Mesothelial cell of epicardium (in vitro differentiated cells): ENCODE results near the gene NLRP14. TPM values are rescaled to one million over a fixed set of nuclear protein-coding genes. Genes with fewer than 3 reads are reported as not detected.

Experiments
- DNase-seq, 2 experiments: peaks; one replicate each; pipeline ENCODE4 v3.0.0; 2021; ENCODE audit warnings: low spot score in 2 of 2; ENCODE audit not compliant: unreplicated experiment in 2 of 2
- H3K27ac Mint-ChIP-seq: 2 replicates; pipeline ENCODE4 v1.8.0; 2021; ENCODE audit warnings: mixed read lengths
- H3K27me3 Mint-ChIP-seq: 2 replicates; pipeline ENCODE4 v1.8.0; 2021; ENCODE audit warnings: low read depth, mixed read lengths
- H3K36me3 Mint-ChIP-seq: 2 replicates; pipeline ENCODE4 v1.8.0; 2021; ENCODE audit warnings: mixed read lengths
- H3K4me1 Mint-ChIP-seq: 2 replicates; pipeline ENCODE4 v1.8.0; 2021; ENCODE audit warnings: mixed read lengths
- H3K4me3 Mint-ChIP-seq: 2 replicates; pipeline ENCODE4 v1.8.0; 2021; ENCODE audit warnings: mild to moderate bottlenecking, moderate library complexity, mixed read lengths
- H3K9me3 Mint-ChIP-seq: 2 replicates; pipeline ENCODE4 v1.8.0; 2021; ENCODE audit warnings: mixed read lengths
- total RNA-seq: library from RNA; stranded (reverse); gene quantifications from 3 replicates; pipeline ENCODE4 v1.2.1, GENCODE V29; 2021
- TF ChIP-seq, protein P1 (sequence below): fragments of 200-600 bp; sonication (generic); IDR thresholded peaks from one replicate; pipeline ENCODE4 v1.5.0; 2021; ENCODE audit warnings: antibody characterized with exemption; ENCODE audit not compliant: unreplicated experiment

NLRP14 gene
- total RNA-seq, 1 donor from 2014 or later = 0.51 TPM

DNA sequence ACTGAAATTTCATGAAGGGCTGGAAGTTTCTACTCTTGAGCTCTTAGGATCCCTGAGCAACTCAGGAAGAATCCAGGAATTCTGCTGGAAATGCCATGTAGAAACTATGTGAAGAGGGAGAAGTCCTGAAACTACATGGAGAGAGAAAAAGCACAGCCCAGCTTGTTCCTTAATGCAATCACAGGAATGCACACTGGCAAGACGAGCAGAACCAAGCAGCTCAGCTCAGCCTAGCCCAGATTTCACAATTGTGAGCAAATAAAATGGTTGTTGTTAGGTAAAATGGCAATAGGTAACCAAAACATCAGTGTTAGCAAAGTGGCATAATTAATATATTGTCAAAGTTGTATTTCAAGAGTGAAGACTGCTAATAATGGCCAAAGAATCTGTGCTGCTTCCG is 28.3 kb upstream of the NLRP14 start:
- no peak overlapping the region for H3K4me3 Mint-ChIP-seq
- no peaks in the 10 kb centered on the region for H3K27me3 Mint-ChIP-seq

DNA sequence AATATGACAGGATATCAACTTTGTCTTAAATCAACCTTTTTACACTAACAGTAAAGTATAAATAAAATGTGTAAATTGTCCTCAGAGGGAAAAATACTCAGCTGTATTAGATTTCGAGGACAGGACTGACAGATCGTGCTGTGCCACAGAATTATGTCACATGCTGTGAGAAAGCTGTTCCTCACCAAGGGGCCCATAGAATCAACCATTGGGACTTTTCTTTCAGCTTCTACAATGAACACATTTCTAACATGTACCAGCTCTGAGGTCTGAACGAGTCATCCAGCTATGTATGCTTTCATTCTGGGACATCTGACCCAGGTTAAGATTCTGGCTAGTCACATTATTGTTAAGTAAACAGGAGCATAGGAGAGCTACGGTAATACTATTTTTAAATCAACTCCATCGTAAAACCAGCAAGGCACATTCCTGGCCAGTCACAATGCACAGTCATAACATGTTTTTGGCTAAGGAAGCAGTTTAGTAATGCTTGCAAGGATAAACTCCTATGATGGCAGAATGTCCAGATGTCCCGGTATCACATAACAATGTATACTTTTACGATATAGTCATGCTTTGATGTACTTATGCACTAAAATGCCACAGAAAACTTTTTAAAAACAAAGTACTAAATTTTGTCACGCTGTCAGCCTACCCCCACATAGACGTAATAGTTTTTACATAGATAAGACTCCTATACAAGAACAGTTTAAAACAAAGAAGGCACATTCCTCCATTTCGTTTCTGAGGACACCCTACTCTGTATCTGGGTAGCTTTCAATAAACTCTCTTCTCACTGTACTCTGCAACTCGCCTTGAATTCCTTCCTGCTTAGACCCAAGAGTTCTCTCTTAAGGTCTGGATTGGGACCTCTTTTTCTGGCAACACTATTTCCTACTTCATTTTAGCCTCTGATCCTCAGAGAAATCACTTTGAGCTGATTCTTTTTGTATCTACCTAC is 27.5 kb upstream of the NLRP14 start:
- H3K4me1 Mint-ChIP-seq = peaks cover 23% of the 10 kb centered on the region
- no peak for DNase-seq
- TF ChIP-seq, protein P1, sequence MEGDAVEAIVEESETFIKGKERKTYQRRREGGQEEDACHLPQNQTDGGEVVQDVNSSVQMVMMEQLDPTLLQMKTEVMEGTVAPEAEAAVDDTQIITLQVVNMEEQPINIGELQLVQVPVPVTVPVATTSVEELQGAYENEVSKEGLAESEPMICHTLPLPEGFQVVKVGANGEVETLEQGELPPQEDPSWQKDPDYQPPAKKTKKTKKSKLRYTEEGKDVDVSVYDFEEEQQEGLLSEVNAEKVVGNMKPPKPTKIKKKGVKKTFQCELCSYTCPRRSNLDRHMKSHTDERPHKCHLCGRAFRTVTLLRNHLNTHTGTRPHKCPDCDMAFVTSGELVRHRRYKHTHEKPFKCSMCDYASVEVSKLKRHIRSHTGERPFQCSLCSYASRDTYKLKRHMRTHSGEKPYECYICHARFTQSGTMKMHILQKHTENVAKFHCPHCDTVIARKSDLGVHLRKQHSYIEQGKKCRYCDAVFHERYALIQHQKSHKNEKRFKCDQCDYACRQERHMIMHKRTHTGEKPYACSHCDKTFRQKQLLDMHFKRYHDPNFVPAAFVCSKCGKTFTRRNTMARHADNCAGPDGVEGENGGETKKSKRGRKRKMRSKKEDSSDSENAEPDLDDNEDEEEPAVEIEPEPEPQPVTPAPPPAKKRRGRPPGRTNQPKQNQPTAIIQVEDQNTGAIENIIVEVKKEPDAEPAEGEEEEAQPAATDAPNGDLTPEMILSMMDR = no peak
- H3K27ac Mint-ChIP-seq = peak overlapping the region; percentile 54
- no peaks in the 10 kb centered on the region for H3K36me3 Mint-ChIP-seq
- no peak overlapping the region for H3K4me3 Mint-ChIP-seq
- no peaks in the 10 kb centered on the region for H3K9me3 Mint-ChIP-seq
- no peaks in the 10 kb centered on the region for H3K27me3 Mint-ChIP-seq

More for the DNA sequence above, 28.3 kb upstream of the NLRP14 start:
- DNase-seq = no peak
- Mint-ChIP-seq H3K9me3 (peaks cover 2% of the 10 kb centered on the region), H3K27ac (peak overlapping the region; percentile 13), H3K36me3 (no peaks in the 10 kb centered on the region), H3K4me1 (peaks cover 23% of the 10 kb centered on the region)
- TF ChIP-seq, protein P1 = no peak

DNA sequence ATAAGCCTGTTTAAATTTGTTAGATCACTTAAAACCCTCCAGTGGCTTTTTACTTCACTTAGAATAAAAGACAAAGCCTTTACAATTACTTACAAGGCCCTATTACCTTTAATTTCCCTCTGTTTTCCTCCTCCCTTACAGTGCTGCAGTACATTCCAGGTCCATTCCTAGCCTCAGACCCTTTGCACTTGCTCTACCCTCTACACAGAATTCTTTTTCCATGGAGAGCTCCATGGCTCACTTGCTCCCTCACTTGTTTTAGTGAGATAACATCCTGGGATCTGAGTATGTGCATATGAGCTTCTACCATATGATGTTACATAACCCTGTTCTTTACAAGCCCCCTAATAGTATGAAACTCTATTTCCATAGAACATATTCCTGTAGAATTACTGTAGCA is 24.6 kb upstream of the NLRP14 start:
- Mint-ChIP-seq H3K4me1 (peaks cover 25% of the 10 kb centered on the region), H3K36me3 (peaks cover 12% of the 10 kb centered on the region), H3K27me3 (no peaks in the 10 kb centered on the region), H3K4me3 (no peak overlapping the region), H3K27ac (no peak overlapping the region), H3K9me3 (no peaks in the 10 kb centered on the region)
- no peak for DNase-seq
- TF ChIP-seq, protein P1 = no peak

DNA sequence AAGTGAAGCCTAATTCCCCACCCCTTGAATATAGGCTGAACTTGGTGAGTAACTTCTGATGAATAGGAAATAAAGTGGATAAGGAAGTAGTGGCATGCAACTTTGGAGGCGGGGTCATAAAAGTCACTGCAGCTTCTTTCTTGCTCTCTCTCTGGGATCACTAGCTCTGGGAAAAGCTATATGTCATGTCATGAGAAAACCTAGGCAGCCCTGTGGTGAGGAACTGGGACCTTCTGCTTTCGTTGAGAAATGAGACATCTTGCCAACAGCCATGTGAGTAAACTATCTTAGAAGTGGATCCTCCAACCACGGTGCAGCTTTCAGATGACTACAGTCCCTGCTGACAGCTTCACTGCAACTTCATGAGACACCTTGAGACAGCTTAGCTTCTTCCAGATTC is 15.8 kb upstream of the NLRP14 start:
- no peak overlapping the region for H3K4me3 Mint-ChIP-seq
- no peaks in the 10 kb centered on the region for H3K9me3 Mint-ChIP-seq
- no peaks in the 10 kb centered on the region for H3K4me1 Mint-ChIP-seq
- H3K36me3 Mint-ChIP-seq = peaks cover 24% of the 10 kb centered on the region
- H3K27me3 Mint-ChIP-seq = no peaks in the 10 kb centered on the region
- no peak overlapping the region for H3K27ac Mint-ChIP-seq
- no peak for DNase-seq
- TF ChIP-seq, protein P1 = no peak

DNA sequence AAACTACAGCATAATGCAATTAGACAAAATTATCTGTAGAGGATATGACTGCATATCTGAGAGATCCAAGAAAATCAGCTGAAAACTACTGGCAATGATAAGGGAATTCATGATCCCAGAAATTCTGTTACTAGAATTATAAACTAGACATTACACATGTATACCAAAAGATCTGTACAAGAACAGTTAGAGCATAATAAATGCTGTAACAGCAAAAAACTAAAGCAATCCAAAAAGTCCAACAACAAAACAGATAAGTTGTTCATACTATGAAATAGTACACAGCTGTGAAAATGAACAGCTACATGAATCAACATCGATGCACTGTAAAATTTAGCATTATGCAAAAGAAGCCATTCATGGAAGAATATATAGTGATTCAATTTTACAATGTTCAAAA is 6.2 kb upstream of the NLRP14 start:
- Mint-ChIP-seq H3K36me3 (no peaks in the 10 kb centered on the region), H3K4me3 (no peak overlapping the region), H3K27ac (no peak overlapping the region), H3K27me3 (no peaks in the 10 kb centered on the region), H3K4me1 (peaks cover 24% of the 10 kb centered on the region), H3K9me3 (peaks cover 5% of the 10 kb centered on the region)
- TF ChIP-seq, protein P1 = no peak
- no peak for DNase-seq
